ENCODE data around the gene TFIP11.

DNA sequence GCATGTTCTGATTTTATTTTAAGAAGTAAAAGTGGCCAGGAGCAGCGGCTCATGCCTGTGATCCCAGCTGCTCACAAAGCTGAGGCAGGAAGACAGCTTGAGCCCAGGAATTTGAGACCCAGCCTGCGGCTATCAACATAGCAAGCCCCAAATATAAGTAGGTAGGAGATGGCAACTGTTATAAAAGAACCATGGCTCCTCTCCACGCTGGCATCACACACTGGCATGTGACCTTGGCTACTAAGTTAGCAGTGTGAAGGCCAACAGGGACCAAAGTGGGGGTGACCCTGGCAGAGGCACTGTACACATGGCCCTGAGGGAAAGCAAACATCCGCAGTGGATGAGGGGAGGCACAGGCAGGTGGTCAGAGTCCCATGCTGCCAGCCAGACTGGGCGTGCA lies 44.6 kb upstream of the TFIP11 start:
- TF ChIP-seq TCF12 (IDR thresholded peaks at IDR 0.05; ENCODE audit: low read depth, low read length): no peak
- TF ChIP-seq CTCF (IDR thresholded peaks at IDR 0.05; ENCODE audit: control extremely low read depth in 1 of 3, insufficient read depth in 1 of 3, low read depth in 1 of 3, low read length in 3 of 3): no peak
- no peak for TF ChIP-seq EP300 (IDR thresholded peaks at IDR 0.05; ENCODE audit: borderline replicate concordance in 1 of 2, low read depth in 2 of 2, low read length in 2 of 2)
- TF ChIP-seq SP1 (IDR thresholded peaks at IDR 0.05; ENCODE audit: low read depth, low read length): no peak
- TF ChIP-seq POLR2A (IDR thresholded peaks at IDR 0.05; ENCODE audit: control extremely low read depth in 1 of 2, low read depth in 2 of 2, low read length in 2 of 2): no peak
- TF ChIP-seq NRF1 (IDR thresholded peaks at IDR 0.05; ENCODE audit: low read depth, low read length): no peak
- no peak for TF ChIP-seq CHD1 (IDR thresholded peaks at IDR 0.05; ENCODE audit: low read depth, low read length)
- no peak for TF ChIP-seq CREB1 (IDR thresholded peaks at IDR 0.05)
- no peak for TF ChIP-seq RAD21 (IDR thresholded peaks at IDR 0.05 in 1 of 2, conservative IDR thresholded peaks at IDR 0.05 in 1 of 2; ENCODE audit: low read depth in 2 of 2, low read length in 2 of 2)
- no peak for TF ChIP-seq RFX5 (IDR thresholded peaks at IDR 0.05; ENCODE audit: borderline replicate concordance, low read depth, low read length)
- TF ChIP-seq SIN3A (conservative IDR thresholded peaks at IDR 0.05 in 1 of 2, IDR thresholded peaks at IDR 0.05 in 1 of 2; ENCODE audit: low read depth in 1 of 2, low read length in 2 of 2): no peak
